ENCODE data around the gene ATG2B. TPM values are rescaled to one million over a fixed set of nuclear protein-coding genes. Genes with fewer than 3 reads are reported as not detected.

Gene ATG2B
- total and polyA plus RNA-seq, 10 of the 15 experiments (the other 5 are each of a cell fraction or from before 2014, with no cell fraction given) = 0.84 to 15.4 (median 9.9) TPM

DNA sequence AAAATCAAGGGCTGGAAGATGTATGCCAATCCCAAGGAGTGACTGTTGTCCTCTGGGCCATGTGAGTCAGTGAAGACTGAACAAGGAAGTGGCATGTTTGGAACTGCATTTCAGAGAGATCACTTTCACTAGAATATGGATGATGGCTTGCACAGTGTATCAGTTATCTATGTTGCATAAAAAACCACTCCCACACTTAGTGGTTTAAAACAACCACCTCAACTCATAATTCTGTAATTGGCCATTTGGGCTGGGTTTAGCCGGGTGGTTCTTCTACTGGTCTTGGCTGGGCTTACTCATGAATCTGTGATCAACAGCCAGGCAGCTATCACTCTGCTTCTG lies 91.7 kb downstream of the ATG2B start:
- FAIRE-seq (no peak), DNase-seq (ENCODE audit: low read depth, low spot score) (no peak), ATAC-seq (no peak)
- H3K4me3 ChIP-seq = no peak overlapping the region
- H3K36me3 ChIP-seq (ENCODE audit: control insufficient read depth in 2 of 2, insufficient read depth in 2 of 2, low read length in 1 of 2) = no peaks in the 10 kb centered on the region
- H4K20me1 ChIP-seq (ENCODE audit: control insufficient read depth, insufficient read depth) = no peaks in the 10 kb centered on the region
- H3K27ac ChIP-seq (ENCODE audit: control insufficient read depth, insufficient read depth) = no peak overlapping the region
- no peak overlapping the region for H2AFZ ChIP-seq (ENCODE audit: control insufficient read depth, low read depth, low read length)
- BruUV-seq (replicated peaks) = no TSS peak
- H3K4me2 ChIP-seq (ENCODE audit: control insufficient read depth, insufficient read depth) = no peak overlapping the region
- WGBS (ENCODE audit: insufficient coverage, insufficient replicate concordance, low lambda C conversion rate, missing lambda C conversion rate) = 82% methylated on average over 1 of the region's 1 CpG
- no peaks in the 10 kb centered on the region for H3K9me3 ChIP-seq (replicated peaks; ENCODE audit: control insufficient read depth, insufficient read depth, low read length)
- no peaks in the 10 kb centered on the region for H3K79me2 ChIP-seq (ENCODE audit: control insufficient read depth, insufficient read depth, low read length)
- no peak for TF ChIP-seq CBX5 (IDR thresholded peaks at IDR 0.05; ENCODE audit: low read depth)
- no peak for TF ChIP-seq MYC (IDR thresholded peaks at IDR 0.05; ENCODE audit: insufficient read depth, insufficient read length, insufficient replicate concordance, low read length, severe bottlenecking)
- TF ChIP-seq NR2C2 (IDR thresholded peaks at IDR 0.05; ENCODE audit: borderline replicate concordance, control insufficient read depth, insufficient read length, low read depth) = no peak
- no peak for TF ChIP-seq SMARCA5 (IDR thresholded peaks at IDR 0.05)
- no peak for TF ChIP-seq TCF3 (IDR thresholded peaks at IDR 0.05; ENCODE audit: borderline replicate concordance, insufficient read depth, low read depth, low read length)
- TF ChIP-seq, protein P1, sequence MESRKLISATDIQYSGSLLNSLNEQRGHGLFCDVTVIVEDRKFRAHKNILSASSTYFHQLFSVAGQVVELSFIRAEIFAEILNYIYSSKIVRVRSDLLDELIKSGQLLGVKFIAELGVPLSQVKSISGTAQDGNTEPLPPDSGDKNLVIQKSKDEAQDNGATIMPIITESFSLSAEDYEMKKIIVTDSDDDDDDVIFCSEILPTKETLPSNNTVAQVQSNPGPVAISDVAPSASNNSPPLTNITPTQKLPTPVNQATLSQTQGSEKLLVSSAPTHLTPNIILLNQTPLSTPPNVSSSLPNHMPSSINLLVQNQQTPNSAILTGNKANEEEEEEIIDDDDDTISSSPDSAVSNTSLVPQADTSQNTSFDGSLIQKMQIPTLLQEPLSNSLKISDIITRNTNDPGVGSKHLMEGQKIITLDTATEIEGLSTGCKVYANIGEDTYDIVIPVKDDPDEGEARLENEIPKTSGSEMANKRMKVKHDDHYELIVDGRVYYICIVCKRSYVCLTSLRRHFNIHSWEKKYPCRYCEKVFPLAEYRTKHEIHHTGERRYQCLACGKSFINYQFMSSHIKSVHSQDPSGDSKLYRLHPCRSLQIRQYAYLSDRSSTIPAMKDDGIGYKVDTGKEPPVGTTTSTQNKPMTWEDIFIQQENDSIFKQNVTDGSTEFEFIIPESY (IDR thresholded peaks at IDR 0.05) = no peak
- TF ChIP-seq, protein P2, sequence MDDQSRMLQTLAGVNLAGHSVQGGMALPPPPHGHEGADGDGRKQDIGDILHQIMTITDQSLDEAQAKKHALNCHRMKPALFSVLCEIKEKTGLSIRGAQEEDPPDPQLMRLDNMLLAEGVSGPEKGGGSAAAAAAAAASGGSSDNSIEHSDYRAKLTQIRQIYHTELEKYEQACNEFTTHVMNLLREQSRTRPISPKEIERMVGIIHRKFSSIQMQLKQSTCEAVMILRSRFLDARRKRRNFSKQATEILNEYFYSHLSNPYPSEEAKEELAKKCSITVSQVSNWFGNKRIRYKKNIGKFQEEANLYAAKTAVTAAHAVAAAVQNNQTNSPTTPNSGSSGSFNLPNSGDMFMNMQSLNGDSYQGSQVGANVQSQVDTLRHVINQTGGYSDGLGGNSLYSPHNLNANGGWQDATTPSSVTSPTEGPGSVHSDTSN (IDR thresholded peaks at IDR 0.05; ENCODE audit: insufficient replicate concordance, low read depth, low read length) = no peak
- TF ChIP-seq ZZZ3 (IDR thresholded peaks at IDR 0.05; ENCODE audit: control insufficient read depth, insufficient read length, low read depth) = no peak
- no peak for TF ChIP-seq SREBF1 (IDR thresholded peaks at IDR 0.05; ENCODE audit: low read length)
- TF ChIP-seq, protein P3, sequence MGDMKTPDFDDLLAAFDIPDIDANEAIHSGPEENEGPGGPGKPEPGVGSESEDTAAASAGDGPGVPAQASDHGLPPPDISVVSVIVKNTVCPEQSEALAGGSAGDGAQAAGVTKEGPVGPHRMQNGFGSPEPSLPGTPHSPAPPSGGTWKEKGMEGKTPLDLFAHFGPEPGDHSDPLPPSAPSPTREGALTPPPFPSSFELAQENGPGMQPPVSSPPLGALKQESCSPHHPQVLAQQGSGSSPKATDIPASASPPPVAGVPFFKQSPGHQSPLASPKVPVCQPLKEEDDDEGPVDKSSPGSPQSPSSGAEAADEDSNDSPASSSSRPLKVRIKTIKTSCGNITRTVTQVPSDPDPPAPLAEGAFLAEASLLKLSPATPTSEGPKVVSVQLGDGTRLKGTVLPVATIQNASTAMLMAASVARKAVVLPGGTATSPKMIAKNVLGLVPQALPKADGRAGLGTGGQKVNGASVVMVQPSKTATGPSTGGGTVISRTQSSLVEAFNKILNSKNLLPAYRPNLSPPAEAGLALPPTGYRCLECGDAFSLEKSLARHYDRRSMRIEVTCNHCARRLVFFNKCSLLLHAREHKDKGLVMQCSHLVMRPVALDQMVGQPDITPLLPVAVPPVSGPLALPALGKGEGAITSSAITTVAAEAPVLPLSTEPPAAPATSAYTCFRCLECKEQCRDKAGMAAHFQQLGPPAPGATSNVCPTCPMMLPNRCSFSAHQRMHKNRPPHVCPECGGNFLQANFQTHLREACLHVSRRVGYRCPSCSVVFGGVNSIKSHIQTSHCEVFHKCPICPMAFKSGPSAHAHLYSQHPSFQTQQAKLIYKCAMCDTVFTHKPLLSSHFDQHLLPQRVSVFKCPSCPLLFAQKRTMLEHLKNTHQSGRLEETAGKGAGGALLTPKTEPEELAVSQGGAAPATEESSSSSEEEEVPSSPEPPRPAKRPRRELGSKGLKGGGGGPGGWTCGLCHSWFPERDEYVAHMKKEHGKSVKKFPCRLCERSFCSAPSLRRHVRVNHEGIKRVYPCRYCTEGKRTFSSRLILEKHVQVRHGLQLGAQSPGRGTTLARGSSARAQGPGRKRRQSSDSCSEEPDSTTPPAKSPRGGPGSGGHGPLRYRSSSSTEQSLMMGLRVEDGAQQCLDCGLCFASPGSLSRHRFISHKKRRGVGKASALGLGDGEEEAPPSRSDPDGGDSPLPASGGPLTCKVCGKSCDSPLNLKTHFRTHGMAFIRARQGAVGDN (IDR thresholded peaks at IDR 0.05) = no peak
- no peak for TF ChIP-seq TBL1XR1 (IDR thresholded peaks at IDR 0.05; ENCODE audit: low read depth, low read length)
- TF ChIP-seq JUND (IDR thresholded peaks at IDR 0.05; ENCODE audit: low read depth, low read length) = no peak
- no peak for TF ChIP-seq FOXM1 (IDR thresholded peaks at IDR 0.05; ENCODE audit: low read depth, low read length)
- TF ChIP-seq ZBED1 (IDR thresholded peaks at IDR 0.05; ENCODE audit: borderline replicate concordance) = no peak
- TF ChIP-seq SUZ12 (IDR thresholded peaks at IDR 0.05; ENCODE audit: unreplicated experiment) = no peak
- no peak for TF ChIP-seq CREB1 (IDR thresholded peaks at IDR 0.05; ENCODE audit: low read depth)
- intact Hi-C loops (cut with micrococcal nuclease; ENCODE audit: unreplicated experiment) (no loop called here), in situ Hi-C loops (cut with MboI) (loop anchor here (5.0 kb wide), 1 partner anchor 709 kb away; no protein-coding TSS in a partner anchor)
- H3K27me3 ChIP-seq (replicated peaks in 1 of 2; ENCODE audit: control insufficient read depth in 2 of 2, insufficient read depth in 2 of 2, low read length in 1 of 2) = peaks cover 0 to 1% of the 10 kb centered on the region in 2 experiments; a peak in 2 of 4 replicates
- H3K4me1 ChIP-seq (ENCODE audit: control insufficient read depth, insufficient read depth, low read length) = no peaks in the 10 kb centered on the region
- CTCF ChIA-PET = interaction anchor here (1.4 kb wide), 1 partner anchor 33 kb away, joined by 4 read pairs; no protein-coding TSS in a partner anchor
- SMC1A ChIA-PET (ENCODE audit: uncharacterized antibody, unreplicated experiment) = interaction anchor here (0.6 to 1.7 kb wide), 2 partner anchors 171 to 229 kb away, joined by 3 to 6 read pairs; no protein-coding TSS in a partner anchor
- POLR2A ChIA-PET = no interaction called here
- no peak overlapping the region for H3K9ac ChIP-seq (ENCODE audit: control insufficient read depth, insufficient read depth, low read length)
- RAD21 ChIA-PET (ENCODE audit: unreplicated experiment) = interaction anchor here (1.8 kb wide), 1 partner anchor 173 kb away, joined by 5 read pairs; no protein-coding TSS in a partner anchor
